NCI-H345 (cell line): ENCODE data around the gene HUNK.

Experiments
- DNase-seq: peaks from one replicate; lab custom pipeline; 2025; lab: John Stamatoyannopoulos, UW

HUNK gene

GRCh38 chr21:31896019-31896418, 23.2 kb downstream of the HUNK start:
- DNase-seq: no peak

- DNase-seq: no peak
Measured at GRCh38 chr21:31897311-31897710, 24.5 kb downstream of the HUNK start.

GRCh38 chr21:31898933-31899630, 26.3 kb downstream of the HUNK start:
- no peak for DNase-seq

GRCh38 chr21:31900121-31900895, 27.5 kb downstream of the HUNK start:
- no peak for DNase-seq

- DNase-seq: no peak
Measured at GRCh38 chr21:31901315-31901714, 28.5 kb downstream of the HUNK start.

- no peak for DNase-seq
Measured at GRCh38 chr21:31902438-31902837, 29.6 kb downstream of the HUNK start.

GRCh38 chr21:31903896-31904295, 31.1 kb downstream of the HUNK start:
- DNase-seq: no peak

GRCh38 chr21:31905503-31906451, 33.0 kb downstream of the HUNK start:
- DNase-seq: no peak

GRCh38 chr21:31908106-31909031, 35.5 kb downstream of the HUNK start:
- DNase-seq: no peak

- DNase-seq: no peak
Measured at GRCh38 chr21:31909153-31910073, 36.6 kb downstream of the HUNK start.

- no peak for DNase-seq
Measured at GRCh38 chr21:31910074-31910470, 37.3 kb downstream of the HUNK start.

GRCh38 chr21:31911138-31911907, 38.5 kb downstream of the HUNK start:
- DNase-seq: peak; percentile 41

- no peak for DNase-seq
Measured at GRCh38 chr21:31912501-31912900, 39.7 kb downstream of the HUNK start.

GRCh38 chr21:31913182-31913608, 40.4 kb downstream of the HUNK start:
- DNase-seq: no peak

- no peak for DNase-seq
Measured at GRCh38 chr21:31914472-31914871, 41.7 kb downstream of the HUNK start.

GRCh38 chr21:31915566-31915965, 42.7 kb downstream of the HUNK start:
- peak; percentile 28 for DNase-seq

GRCh38 chr21:31917108-31917507, 44.3 kb downstream of the HUNK start:
- no peak for DNase-seq

GRCh38 chr21:31918250-31918775, 45.5 kb downstream of the HUNK start:
- DNase-seq: no peak

- no peak for DNase-seq
Measured at GRCh38 chr21:31920275-31920674, 47.5 kb downstream of the HUNK start.
